ENCODE measurements around the gene CDK5RAP2. TPM values are rescaled to one million over a fixed set of nuclear protein-coding genes. Genes with fewer than 3 reads are reported as not detected.

Gene CDK5RAP2
- total and polyA plus RNA-seq, 9 of the 15 experiments (the other 6 are each of a cell fraction or from before 2014, with no cell fraction given), result 19.9 to 68.8 (median 42.2) TPM

DNA sequence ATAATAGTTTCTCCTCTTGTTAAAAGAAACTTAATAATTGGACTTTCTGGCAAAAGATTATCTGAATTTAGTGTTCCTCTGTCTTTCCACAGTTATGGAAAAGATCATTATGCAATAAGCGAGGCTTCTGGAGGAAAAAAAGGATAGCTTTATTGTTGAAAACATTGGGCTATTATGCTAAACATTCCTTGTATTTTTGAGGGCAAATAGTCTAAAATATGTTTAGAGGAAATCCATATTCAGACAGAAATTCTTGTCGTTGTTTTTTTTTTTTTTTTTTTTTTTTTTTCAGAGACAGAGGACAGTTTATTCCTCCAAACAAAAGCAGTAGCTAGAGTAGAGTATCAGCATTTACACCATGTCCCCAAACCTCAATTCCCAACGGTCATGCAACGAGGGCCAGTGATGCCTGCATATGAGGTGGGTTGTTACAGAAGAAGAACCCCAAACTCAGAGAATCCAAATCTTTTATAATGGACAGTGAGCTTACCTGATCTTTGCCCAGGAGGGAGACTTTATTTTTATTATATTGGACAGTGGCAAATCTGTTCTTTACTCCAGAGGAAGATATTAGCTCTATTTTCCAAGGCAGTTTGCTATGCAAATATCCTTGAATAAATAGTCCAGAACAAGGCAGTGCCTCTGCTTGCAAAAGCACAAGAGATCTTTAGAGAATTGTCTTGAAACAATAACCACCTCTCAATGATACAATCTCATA, 48.4 kb upstream of the CDK5RAP2 start:
- intact Hi-C loops (cut with micrococcal nuclease), result no loop called here
- POLR2A ChIA-PET, result interaction anchor here (1.2 kb wide), 1 partner anchor 322 kb away, joined by 3 read pairs; no protein-coding TSS in a partner anchor
- TF ChIP-seq CBX3 (IDR thresholded peaks at IDR 0.05; ENCODE audit: borderline replicate concordance in 1 of 2, low read length in 2 of 2), result no peak
- no peak for TF ChIP-seq CREBBP (IDR thresholded peaks at IDR 0.05; ENCODE audit: low read depth, low read length)
- TF ChIP-seq KLF1 (tag; IDR thresholded peaks at IDR 0.05), result no peak
- TF ChIP-seq, protein P1, sequence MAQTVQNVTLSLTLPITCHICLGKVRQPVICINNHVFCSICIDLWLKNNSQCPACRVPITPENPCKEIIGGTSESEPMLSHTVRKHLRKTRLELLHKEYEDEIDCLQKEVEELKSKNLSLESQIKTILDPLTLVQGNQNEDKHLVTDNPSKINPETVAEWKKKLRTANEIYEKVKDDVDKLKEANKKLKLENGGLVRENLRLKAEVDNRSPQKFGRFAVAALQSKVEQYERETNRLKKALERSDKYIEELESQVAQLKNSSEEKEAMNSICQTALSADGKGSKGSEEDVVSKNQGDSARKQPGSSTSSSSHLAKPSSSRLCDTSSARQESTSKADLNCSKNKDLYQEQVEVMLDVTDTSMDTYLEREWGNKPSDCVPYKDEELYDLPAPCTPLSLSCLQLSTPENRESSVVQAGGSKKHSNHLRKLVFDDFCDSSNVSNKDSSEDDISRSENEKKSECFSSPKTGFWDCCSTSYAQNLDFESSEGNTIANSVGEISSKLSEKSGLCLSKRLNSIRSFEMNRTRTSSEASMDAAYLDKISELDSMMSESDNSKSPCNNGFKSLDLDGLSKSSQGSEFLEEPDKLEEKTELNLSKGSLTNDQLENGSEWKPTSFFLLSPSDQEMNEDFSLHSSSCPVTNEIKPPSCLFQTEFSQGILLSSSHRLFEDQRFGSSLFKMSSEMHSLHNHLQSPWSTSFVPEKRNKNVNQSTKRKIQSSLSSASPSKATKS (CRISPR knock-in tag; IDR thresholded peaks at IDR 0.05), result no peak
- no peak for TF ChIP-seq RFX1 (IDR thresholded peaks at IDR 0.05)
- no peak for TF ChIP-seq DACH1 (IDR thresholded peaks at IDR 0.05; ENCODE audit: partially characterized antibody)
- no peak for TF ChIP-seq ARID2 (IDR thresholded peaks at IDR 0.05)
- no peak for TF ChIP-seq BACH1 (tag; IDR thresholded peaks at IDR 0.05)
- TF ChIP-seq ARHGAP35 (IDR thresholded peaks at IDR 0.05; ENCODE audit: partially characterized antibody), result no peak
- no peak for TF ChIP-seq KHSRP (IDR thresholded peaks at IDR 0.05)
- TF ChIP-seq, protein P2, sequence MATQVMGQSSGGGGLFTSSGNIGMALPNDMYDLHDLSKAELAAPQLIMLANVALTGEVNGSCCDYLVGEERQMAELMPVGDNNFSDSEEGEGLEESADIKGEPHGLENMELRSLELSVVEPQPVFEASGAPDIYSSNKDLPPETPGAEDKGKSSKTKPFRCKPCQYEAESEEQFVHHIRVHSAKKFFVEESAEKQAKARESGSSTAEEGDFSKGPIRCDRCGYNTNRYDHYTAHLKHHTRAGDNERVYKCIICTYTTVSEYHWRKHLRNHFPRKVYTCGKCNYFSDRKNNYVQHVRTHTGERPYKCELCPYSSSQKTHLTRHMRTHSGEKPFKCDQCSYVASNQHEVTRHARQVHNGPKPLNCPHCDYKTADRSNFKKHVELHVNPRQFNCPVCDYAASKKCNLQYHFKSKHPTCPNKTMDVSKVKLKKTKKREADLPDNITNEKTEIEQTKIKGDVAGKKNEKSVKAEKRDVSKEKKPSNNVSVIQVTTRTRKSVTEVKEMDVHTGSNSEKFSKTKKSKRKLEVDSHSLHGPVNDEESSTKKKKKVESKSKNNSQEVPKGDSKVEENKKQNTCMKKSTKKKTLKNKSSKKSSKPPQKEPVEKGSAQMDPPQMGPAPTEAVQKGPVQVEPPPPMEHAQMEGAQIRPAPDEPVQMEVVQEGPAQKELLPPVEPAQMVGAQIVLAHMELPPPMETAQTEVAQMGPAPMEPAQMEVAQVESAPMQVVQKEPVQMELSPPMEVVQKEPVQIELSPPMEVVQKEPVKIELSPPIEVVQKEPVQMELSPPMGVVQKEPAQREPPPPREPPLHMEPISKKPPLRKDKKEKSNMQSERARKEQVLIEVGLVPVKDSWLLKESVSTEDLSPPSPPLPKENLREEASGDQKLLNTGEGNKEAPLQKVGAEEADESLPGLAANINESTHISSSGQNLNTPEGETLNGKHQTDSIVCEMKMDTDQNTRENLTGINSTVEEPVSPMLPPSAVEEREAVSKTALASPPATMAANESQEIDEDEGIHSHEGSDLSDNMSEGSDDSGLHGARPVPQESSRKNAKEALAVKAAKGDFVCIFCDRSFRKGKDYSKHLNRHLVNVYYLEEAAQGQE (IDR thresholded peaks at IDR 0.05; ENCODE audit: borderline replicate concordance), result no peak
- TF ChIP-seq, protein P2 (CRISPR knock-in tag; IDR thresholded peaks at IDR 0.05; ENCODE audit: low read depth), result no peak
- no peak for TF ChIP-seq CCAR2 (IDR thresholded peaks at IDR 0.05; ENCODE audit: low read depth, low read length)

More for the DNA sequence above, 48.4 kb upstream of the CDK5RAP2 start:
- DNase-seq (ENCODE audit: extremely low read depth in 1 of 4, low spot score in 3 of 4), result no peak
- H3K9ac ChIP-seq (ENCODE audit: insufficient read depth in 1 of 2, low read depth in 2 of 2, low read length in 2 of 2), result no peak overlapping the region
- no peaks in the 10 kb centered on the region for H3K79me2 ChIP-seq (ENCODE audit: control insufficient read depth, insufficient read depth, low read length)
- H4K20me1 ChIP-seq (replicated peaks; ENCODE audit: control insufficient read depth, insufficient read depth, low read length), result no peaks in the 10 kb centered on the region
- H3K4me2 ChIP-seq (ENCODE audit: insufficient read depth, low read length), result no peak overlapping the region
- H3K4me3 ChIP-seq, result no peak overlapping the region
- ATAC-seq, result no peak
- BruUV-seq (replicated peaks), result no TSS peak
- H3K4me1 ChIP-seq (replicated peaks in 1 of 2; ENCODE audit: control insufficient read depth in 2 of 2, insufficient read depth in 2 of 2, low read length in 2 of 2), result no peaks in the 10 kb centered on the region
- in situ Hi-C loops (cut with MboI), result no loop called here
- CTCF ChIA-PET (ENCODE audit: low intra/inter-chr PET ratio), result no interaction called here
- H3K36me3 ChIP-seq (ENCODE audit: control insufficient read depth, insufficient read depth, low read length), result no peaks in the 10 kb centered on the region
- no peak overlapping the region for H2AFZ ChIP-seq (ENCODE audit: low read depth, low read length)
- H3K9me1 ChIP-seq (ENCODE audit: control insufficient read depth, insufficient read depth, low read length), result no peaks in the 10 kb centered on the region
- FAIRE-seq, result no peak
- no peak overlapping the region for H3K27ac ChIP-seq (ENCODE audit: extremely low read depth, low read depth, low read length)
- WGBS (ENCODE audit: insufficient coverage, low coverage, missing lambda C conversion rate), result 42% methylated on average over 4 of the region's 4 CpGs
- H3K27me3 ChIP-seq (ENCODE audit: control insufficient read depth in 2 of 2, insufficient read depth in 2 of 2, low read length in 2 of 2), result no peaks in the 10 kb centered on the region
- H3K9me3 ChIP-seq (replicated peaks; ENCODE audit: control insufficient read depth, insufficient read depth, low read depth, low read length), result no peaks in the 10 kb centered on the region

Measured in K562 (cell line).